ENCODE results near the gene OLFML2A.

OLFML2A gene

GRCh38 chr9:124779368-124780059, 2.6 kb downstream of the OLFML2A start:
- no peak for DNase-seq

DNA sequence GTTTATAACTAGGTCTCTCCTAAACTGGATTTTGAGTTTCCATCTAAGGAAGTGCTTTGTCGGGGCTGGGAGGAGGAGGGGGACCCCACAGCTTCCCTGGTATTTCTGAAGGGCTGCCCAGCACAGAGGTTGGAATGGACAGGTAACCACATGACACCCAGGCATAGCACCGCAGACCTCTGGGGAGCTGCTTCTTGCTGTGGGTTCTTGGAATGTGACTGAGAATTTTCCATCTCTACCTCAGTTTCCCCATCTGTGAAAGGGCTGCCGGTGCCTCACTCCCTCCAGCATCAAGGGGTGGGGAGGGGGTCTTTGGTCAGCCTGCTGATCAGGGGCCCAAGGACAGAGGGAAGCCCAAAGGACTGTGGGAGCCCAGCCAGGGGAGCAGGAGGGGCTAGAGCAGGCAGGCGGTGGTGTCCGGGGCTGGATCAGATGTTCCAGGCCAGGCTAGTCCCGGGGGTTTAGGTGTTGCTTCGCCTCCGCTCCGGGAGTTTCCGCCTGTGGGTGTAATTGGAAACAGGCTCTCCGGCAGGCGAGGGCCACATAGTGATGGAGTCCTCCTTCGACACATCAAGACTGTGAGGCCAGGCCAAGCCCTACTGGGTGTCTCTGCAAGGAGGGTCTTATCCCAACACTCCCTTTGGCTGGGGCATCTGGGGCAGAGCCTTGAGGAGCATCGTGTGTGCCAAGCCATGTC, 3.3 kb downstream of the OLFML2A start:
- DNase-seq = no peak

DNA sequence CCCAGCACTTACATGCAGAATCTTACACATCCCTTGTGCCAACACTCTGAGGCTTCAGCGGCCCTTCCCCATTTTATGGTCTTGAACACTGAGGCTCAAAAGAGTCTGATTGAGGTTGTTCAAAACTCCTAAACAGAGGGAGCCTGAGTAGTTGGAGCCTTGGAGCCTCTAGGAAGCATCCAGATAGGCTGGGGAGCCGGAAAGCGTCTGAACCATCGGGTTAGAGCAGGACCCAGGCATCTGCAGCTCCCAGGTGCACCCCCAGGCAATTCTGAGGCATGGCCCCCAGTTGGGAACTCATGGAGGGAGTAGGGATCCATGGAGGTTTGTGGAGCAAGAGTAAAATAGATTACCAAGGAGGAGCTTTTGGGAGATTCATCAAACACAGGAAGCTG, 3.8 kb downstream of the OLFML2A start:
- no peak for DNase-seq

DNA sequence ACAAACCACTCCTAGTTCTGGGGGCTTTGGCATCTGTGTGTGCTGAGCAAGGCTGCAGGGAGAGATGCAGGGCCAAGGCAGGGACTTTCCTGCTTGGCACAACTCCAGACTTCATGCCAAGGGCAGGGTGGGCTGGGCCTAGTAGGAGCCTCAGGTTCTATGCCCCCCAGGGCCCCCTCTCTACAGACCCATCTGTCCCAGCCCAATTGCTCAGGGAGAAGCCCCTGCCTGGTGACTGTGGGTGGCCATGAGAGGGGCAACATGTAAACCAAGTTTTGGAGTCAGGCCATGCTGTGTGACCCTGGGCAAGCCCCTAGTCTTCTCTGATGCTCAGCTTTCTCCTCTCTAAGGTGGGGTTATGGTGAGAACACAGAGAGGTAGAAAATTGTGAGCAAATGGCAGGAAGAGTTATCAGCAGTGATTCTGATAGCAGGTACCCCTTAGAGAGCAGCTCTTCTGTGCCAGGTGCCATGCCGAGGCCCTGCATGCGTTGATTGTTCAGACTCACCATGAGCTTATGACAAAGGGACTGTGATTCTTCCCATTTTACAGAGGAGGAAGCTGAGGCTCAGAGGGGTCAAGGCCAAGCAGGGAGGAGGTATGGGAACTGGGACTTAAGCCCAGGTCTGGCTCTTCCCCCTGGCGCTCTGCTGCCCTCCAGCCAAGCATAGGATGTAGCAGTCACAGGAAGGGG, 5.2 kb downstream of the OLFML2A start:
- DNase-seq = no peak

DNA sequence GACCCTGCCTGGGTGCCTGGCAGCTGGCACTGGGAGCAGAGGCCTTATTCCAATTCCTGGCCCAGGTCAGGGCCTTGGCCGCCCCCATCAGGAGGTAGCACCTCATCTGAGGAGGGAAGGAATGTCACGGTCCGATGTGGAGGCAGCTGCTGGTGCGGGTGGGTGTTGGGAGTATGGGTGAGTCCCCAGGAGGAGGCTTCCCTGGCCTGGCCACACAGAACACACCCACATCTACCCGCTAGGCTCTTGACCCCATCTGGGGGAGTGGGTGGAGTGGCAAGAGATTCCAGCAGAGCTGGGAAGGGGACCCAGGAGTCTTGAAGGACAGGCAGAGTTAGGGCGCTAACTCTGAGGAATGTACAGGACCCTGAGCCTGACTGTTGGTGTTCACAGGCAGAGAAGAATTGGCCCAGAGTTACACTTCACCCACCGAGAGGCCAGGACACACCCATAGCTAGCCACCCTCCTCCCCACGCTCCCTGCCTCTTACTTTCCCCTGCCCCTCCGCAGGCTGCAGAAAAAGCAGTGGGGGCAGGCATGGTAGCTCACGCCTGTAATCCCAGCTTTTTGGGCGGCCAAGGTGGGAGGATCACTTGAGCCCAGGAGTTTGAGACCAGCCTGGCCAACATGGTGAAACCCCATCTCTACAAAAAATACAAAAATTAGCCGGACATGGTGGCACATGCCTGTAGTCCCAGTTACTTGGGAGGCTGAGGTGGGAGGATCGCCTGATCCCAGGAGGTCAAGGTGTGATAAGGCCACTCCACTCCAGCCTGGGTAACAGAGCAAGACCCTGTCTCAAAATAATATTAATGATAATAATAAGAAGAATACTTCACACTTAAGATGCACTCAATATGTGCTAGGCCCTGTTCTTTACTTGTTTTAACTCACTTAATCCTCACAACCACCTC, 6.0 kb downstream of the OLFML2A start:
- no peak for DNase-seq

- no peak for DNase-seq
Observed at GRCh38 chr9:124783830-124784229, 6.9 kb downstream of the OLFML2A start.

GRCh38 chr9:124784509-124784908, 7.6 kb downstream of the OLFML2A start:
- DNase-seq = peak in 1 of 2 donors; percentile 66

GRCh38 chr9:124786881-124787573, 10.1 kb downstream of the OLFML2A start:
- DNase-seq = no peak

- DNase-seq = no peak
Observed at GRCh38 chr9:124788542-124789217, 11.7 kb downstream of the OLFML2A start.

- no peak for DNase-seq
Observed at GRCh38 chr9:124789531-124789930, 12.6 kb downstream of the OLFML2A start.

GRCh38 chr9:124790301-124790700, 13.4 kb downstream of the OLFML2A start:
- no peak for DNase-seq

- no peak for DNase-seq
Observed at GRCh38 chr9:124790801-124791505, 14.0 kb downstream of the OLFML2A start.

GRCh38 chr9:124792257-124793014, 15.5 kb downstream of the OLFML2A start:
- DNase-seq = no peak

DNA sequence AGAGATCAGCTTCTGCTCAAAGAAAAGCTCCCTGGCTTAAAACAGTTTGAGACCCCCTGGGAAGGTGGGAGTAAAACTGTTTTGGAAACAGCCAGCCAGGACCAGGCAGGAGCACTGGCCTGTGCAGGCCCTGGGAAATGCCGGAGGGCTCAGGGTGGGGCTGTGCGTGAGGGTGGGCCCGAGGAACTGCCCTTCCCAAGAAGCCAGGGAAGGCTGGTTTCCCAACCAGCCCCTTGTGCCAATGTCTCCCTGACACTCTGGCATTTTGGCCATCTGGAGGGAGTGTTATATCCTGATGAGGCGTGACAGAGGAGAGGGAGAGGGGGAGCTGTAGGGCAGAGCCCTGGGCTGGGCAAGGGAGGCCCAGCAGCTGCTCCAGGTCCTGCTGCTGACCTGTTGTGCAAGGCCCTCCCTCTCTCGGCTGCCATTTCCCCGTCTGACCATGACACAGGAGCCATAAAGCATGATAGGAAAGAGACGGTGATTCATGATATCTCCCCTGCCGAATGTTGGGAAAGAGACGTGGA, 16.1 kb downstream of the OLFML2A start:
- no peak for DNase-seq

GRCh38 chr9:124794902-124795491, 18.1 kb downstream of the OLFML2A start:
- no peak for DNase-seq

DNA sequence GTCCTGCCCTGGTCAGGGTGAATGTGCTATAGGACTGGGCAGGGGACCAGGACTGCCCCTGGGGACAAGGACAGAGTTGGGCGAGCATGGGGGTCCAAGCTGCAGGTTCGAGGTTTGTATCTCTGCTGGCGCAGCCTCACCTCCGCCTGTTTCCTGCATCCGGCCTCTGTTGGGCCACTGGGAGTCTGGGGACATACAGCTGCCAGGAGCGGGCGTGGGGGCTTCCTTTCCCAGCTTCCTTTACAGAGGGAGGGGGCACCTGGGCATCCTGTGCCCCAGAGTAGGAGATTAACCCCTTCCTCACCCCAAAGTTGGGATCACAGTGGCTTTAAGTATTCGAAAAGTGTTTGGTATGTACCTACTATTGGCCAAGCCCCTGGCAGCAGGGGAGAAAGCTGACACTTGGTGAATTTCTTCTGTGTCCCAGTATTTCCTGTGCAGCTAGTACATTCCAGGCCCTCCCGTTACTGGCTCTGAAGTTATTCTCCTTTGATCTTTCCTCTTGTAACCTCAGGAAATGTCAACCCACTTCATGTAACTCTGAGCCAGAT, 19.0 kb downstream of the OLFML2A start:
- no peak for DNase-seq

DNA sequence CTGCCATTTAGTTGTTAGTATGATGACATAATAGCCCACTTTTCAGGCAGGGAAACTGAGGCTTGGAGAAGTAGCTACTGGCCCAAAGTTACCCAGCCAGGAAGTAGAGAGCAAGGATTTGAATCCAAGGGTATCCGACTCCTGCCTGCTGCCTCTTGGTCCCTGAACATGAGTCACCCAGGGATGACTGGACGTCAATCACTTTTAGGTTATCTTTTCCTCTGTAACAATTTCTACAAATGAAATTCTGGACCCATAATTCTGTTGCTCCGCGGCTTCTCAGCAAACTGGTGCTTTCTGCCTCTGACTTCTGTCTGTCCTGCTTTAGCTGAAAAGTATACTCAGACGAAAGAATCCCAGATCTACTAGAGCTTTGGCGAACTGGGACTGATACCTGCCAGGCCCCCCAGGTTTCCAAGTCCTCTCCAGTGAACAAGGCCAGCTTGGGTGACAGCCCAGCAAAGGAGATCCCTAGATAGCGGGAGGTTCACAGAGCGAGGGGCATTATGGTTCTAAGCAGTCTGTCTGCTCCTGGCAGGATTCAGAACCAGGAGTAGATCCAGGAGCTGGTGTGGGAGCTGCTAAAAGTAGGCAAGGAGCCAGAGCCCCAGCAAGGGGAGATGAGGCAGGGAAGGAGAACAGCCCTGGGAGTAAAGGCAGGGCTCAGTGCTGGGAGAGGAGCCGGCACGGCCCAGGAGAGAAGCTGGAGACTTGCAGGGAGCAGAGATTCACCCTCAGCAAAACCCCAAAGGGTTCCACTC, 20.6 kb downstream of the OLFML2A start:
- DNase-seq = no peak

- DNase-seq = no peak
Observed at GRCh38 chr9:124799274-124800006, 22.5 kb downstream of the OLFML2A start.

All from bone marrow (tissue), 2 donors.